CD1c-positive myeloid dendritic cell (primary cell): ENCODE data around the gene EMILIN2.

Experiments
- DNase-seq: peaks from one replicate; pipeline ENCODE4 v3.0.0-alpha.2; 2016; ENCODE audit errors: extremely low spot score

EMILIN2 gene

GRCh38 chr18:2878656-2879330, 32.0 kb downstream of the EMILIN2 start:
- no peak for DNase-seq

- DNase-seq: no peak
Measured at GRCh38 chr18:2879889-2880288, 33.1 kb downstream of the EMILIN2 start.

- no peak for DNase-seq
Measured at GRCh38 chr18:2880473-2880872, 33.7 kb downstream of the EMILIN2 start.

- no peak for DNase-seq
Measured at GRCh38 chr18:2881088-2881839, 34.5 kb downstream of the EMILIN2 start.

- no peak for DNase-seq
Measured at GRCh38 chr18:2881840-2882195, 35.0 kb downstream of the EMILIN2 start.

GRCh38 chr18:2882201-2882600, 35.4 kb downstream of the EMILIN2 start:
- DNase-seq: no peak

GRCh38 chr18:2883076-2883735, 36.4 kb downstream of the EMILIN2 start:
- DNase-seq: no peak

GRCh38 chr18:2884706-2885285, 38.0 kb downstream of the EMILIN2 start:
- no peak for DNase-seq

- DNase-seq: no peak
Measured at GRCh38 chr18:2887470-2887869, 40.7 kb downstream of the EMILIN2 start.

- DNase-seq: no peak
Measured at GRCh38 chr18:2889761-2890192, 43.0 kb downstream of the EMILIN2 start.

- DNase-seq: no peak
Measured at GRCh38 chr18:2890606-2891005, 43.8 kb downstream of the EMILIN2 start.

GRCh38 chr18:2891526-2892431, 45.0 kb downstream of the EMILIN2 start:
- no peak for DNase-seq

- DNase-seq: no peak
Measured at GRCh38 chr18:2893056-2893455, 46.2 kb downstream of the EMILIN2 start.

GRCh38 chr18:2893676-2894075, 46.9 kb downstream of the EMILIN2 start:
- no peak for DNase-seq

- DNase-seq: no peak
Measured at GRCh38 chr18:2894131-2894840, 47.5 kb downstream of the EMILIN2 start.

- DNase-seq: no peak
Measured at GRCh38 chr18:2894841-2895370, 48.1 kb downstream of the EMILIN2 start.

- no peak for DNase-seq
Measured at GRCh38 chr18:2895391-2895790, 48.6 kb downstream of the EMILIN2 start.

GRCh38 chr18:2896990-2897389, 50.2 kb downstream of the EMILIN2 start:
- peak; percentile 12 for DNase-seq

GRCh38 chr18:2897448-2898185, 50.8 kb downstream of the EMILIN2 start:
- DNase-seq: no peak

- peak; percentile 83 for DNase-seq
Measured at GRCh38 chr18:2898186-2898640, 51.4 kb downstream of the EMILIN2 start.
